Kidney (tissue), 14 donors: ENCODE data around the gene DENND5A. TPM values are rescaled to one million over a fixed set of nuclear protein-coding genes. Genes with fewer than 3 reads are reported as not detected.
"Not testable (repeated sequence)": the region's sequence is repeated elsewhere in the genome, so short reads cannot be mapped to it uniquely, and the experiment has no call there.

Source experiments
- DNase-seq, 5 donors: peaks; one replicate each; pipeline ENCODE4 v3.0.0-alpha.2; 2013 to 2020
- FAIRE-seq: peaks from 2 replicates; lab custom pipeline; 2012; peaks lifted over from hg19 to GRCh38; lab: Jason Lieb, UNC
- H3K27ac ChIP-seq, 2 donors: one replicate each; pipeline ENCODE4 v1.7.0; 2013; ENCODE audit warnings: low read depth in 2 of 2, low read length in 2 of 2, inconsistent platforms in 1 of 2
- H3K27me3 ChIP-seq: one replicate; pipeline ENCODE4 v1.7.1; 2013; ENCODE audit warnings: low read length, inconsistent platforms; ENCODE audit not compliant: control insufficient read depth, insufficient read depth
- H3K36me3 ChIP-seq, 3 donors: one replicate each; pipeline versions ENCODE4 v1.7.0 to v1.7.1; 2013; ENCODE audit warnings: low read length in 3 of 3, control low read depth in 1 of 3, inconsistent platforms in 1 of 3; ENCODE audit not compliant: insufficient read depth in 3 of 3, control insufficient read depth in 2 of 3
- H3K4me1 ChIP-seq, 3 donors: one replicate each; pipeline versions ENCODE4 v1.7.0 to v1.7.1; 2013; ENCODE audit warnings: low read length in 3 of 3, inconsistent platforms in 1 of 3, low read depth in 1 of 3; ENCODE audit not compliant: control insufficient read depth in 2 of 3, insufficient read depth in 2 of 3
- H3K4me3 ChIP-seq, 3 donors: one replicate each; pipeline versions ENCODE4 v1.7.0 to v1.8.1; 2013; ENCODE audit warnings: low read length in 3 of 3, control low read depth in 1 of 3, inconsistent platforms in 1 of 3
- H3K9ac ChIP-seq, 3 donors: one replicate each; pipeline versions ENCODE4 v1.7.0 to v1.7.1; 2013; ENCODE audit warnings: low read length in 3 of 3, control low read depth in 1 of 3, inconsistent platforms in 1 of 3
- H3K9me3 ChIP-seq, 3 donors: one replicate each; pipeline versions ENCODE4 v1.7.0 to v1.7.1; 2013; ENCODE audit warnings: low read length in 3 of 3, control low read depth in 1 of 3, inconsistent platforms in 1 of 3; ENCODE audit not compliant: control insufficient read depth in 2 of 3, insufficient read depth in 1 of 3
- intact Hi-C: fragments of 100-400 bp; cut with DNase I; formaldehyde crosslinking; loops from one replicate; pipeline ENCODE4 v1.11.1; 2022
- polyA plus RNA-seq: library from polyadenylated mRNA; stranded (reverse); fragments of 350-450 nt; fragmentation: Illumina TruSeq; extraction: RNeasy Lipid Tissue Mini Kit (QIAGEN cat#74804); gene quantifications from one replicate; pipeline ENCODE4 v1.2.3, GENCODE V29; 2014; ENCODE audit warnings: low read depth, low replicate concordance; ENCODE audit not compliant: insufficient read depth
- total RNA-seq: library from RNA; stranded (reverse); fragmentation: NEBNext Ultra II Directional; extraction: Animal tissue kit (Norgen Biotek cat#: 25700); gene quantifications from one replicate; pipeline ENCODE4 v1.2.1, GENCODE V29; 2021
- TF ChIP-seq, protein P1 (sequence below): IDR thresholded peaks from 3 replicates; pipeline ENCODE4 v1.5.1; 2012; ENCODE audit warnings: mild to moderate bottlenecking, moderate library complexity, borderline replicate concordance; ENCODE audit not compliant: insufficient read depth; ENCODE audit errors: extremely low read depth
- donor health status: control.
- donor health status: control.
- donor health status: control.
- donor health status: control.
- donor health status: control.
- donor health status: DM: yes; HTN: yes; CAD: no.
- donor health status: Normal renal cell carcinoma (clear cell type).

DENND5A gene
- total and polyA plus RNA-seq, 2 donors from 2014 or later = 32.4 to 53.9 TPM

DNA sequence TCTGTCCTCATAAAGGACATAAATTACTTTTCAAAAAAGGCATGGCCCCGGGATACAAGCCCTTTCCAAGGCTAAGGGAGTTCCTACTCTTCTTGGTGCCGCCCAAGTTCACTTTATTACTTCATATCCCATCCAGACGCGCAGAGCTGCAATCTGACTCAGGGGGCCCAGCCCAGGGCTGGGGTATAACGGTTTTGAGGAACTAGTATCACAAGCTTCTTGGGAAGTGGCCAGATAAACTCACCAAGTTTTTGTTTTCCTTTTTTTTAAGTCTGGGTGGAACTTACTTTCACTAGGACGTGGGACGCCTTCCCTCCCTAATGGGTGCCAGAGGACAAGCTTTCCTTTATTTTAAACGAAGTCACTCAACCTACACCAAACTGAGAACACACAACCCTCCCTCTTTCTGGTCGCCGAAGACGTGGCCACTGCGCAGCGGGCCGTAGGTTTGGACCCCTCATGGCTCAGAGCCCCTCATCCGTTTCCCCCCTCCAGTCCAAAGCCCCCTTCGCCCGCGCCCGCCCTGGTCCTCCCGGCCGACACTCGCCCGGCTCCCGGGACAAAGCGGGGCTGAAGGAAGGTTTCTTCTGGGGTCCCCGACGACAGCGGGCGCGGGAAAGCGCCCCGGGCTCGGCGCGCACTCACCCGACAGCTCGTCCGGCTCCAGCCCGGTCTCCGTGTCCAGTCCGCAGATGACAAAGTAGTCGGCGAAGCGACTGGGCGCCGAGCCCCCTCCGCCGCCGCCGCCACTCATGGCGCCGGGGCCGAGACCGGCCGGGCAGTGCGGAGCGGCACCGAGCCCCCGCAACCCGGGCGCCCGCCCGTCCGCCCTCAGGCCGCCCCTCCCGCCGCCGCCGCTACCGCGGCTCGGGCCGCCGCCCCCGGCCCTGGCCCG, 587 bp downstream of the DENND5A start:
- Histone ChIP-seq H3K4me1 (peaks cover 3 to 10% (median 4%) of the 10 kb centered on the region in 3 donors), H3K9me3 (no peaks in the 10 kb centered on the region), H3K27me3 (no peaks in the 10 kb centered on the region), H3K36me3 (no peaks in the 10 kb centered on the region), H3K9ac (peak overlapping the region; percentile 82 to 91 (median 90)), H3K4me3 (peak overlapping the region; percentile 74 to 93 (median 80)), H3K27ac (peak overlapping the region; percentile 79 to 95)
- DNase-seq = peak; percentile 65 to 90 (median 83)
- FAIRE-seq = no peak
- TF ChIP-seq, protein P1, sequence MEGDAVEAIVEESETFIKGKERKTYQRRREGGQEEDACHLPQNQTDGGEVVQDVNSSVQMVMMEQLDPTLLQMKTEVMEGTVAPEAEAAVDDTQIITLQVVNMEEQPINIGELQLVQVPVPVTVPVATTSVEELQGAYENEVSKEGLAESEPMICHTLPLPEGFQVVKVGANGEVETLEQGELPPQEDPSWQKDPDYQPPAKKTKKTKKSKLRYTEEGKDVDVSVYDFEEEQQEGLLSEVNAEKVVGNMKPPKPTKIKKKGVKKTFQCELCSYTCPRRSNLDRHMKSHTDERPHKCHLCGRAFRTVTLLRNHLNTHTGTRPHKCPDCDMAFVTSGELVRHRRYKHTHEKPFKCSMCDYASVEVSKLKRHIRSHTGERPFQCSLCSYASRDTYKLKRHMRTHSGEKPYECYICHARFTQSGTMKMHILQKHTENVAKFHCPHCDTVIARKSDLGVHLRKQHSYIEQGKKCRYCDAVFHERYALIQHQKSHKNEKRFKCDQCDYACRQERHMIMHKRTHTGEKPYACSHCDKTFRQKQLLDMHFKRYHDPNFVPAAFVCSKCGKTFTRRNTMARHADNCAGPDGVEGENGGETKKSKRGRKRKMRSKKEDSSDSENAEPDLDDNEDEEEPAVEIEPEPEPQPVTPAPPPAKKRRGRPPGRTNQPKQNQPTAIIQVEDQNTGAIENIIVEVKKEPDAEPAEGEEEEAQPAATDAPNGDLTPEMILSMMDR = no peak
- intact Hi-C loops = no loop called here

DNA sequence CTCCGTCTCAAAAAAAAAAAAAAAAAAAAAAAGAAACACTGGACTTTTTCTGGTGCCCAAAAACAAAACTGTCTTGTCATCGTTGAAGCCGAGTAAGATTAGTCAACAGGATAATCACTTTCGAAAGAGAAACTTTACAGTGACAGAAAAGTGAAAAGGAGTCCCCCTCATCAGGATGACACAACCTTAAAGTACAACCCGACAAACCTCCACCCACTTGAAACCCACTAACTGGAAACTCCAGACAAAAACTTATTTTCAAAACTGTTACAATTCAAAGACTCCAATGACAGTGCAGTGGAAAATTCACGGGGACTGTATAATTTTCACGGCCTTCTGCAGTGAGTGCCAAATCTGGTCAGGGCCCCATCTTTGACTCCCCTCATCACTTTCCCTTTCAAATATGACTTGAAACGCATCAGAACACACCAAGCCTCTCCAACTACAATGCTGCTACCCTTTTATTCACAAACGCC, 1.3 kb downstream of the DENND5A start:
- no peak for FAIRE-seq
- intact Hi-C loops = no loop called here
- no peaks in the 10 kb centered on the region for H3K9me3 ChIP-seq
- H3K36me3 ChIP-seq = no peaks in the 10 kb centered on the region
- peaks cover 3 to 10% (median 4%) of the 10 kb centered on the region in 3 donors for H3K4me1 ChIP-seq
- H3K9ac ChIP-seq = peak overlapping the region; percentile 82 to 91 (median 90)
- H3K27ac ChIP-seq = peak overlapping the region; percentile 79 to 95
- DNase-seq = no peak
- no peaks in the 10 kb centered on the region for H3K27me3 ChIP-seq
- H3K4me3 ChIP-seq = peak overlapping the region; percentile 74 to 93 (median 80)
- TF ChIP-seq, protein P1 = no peak

DNA sequence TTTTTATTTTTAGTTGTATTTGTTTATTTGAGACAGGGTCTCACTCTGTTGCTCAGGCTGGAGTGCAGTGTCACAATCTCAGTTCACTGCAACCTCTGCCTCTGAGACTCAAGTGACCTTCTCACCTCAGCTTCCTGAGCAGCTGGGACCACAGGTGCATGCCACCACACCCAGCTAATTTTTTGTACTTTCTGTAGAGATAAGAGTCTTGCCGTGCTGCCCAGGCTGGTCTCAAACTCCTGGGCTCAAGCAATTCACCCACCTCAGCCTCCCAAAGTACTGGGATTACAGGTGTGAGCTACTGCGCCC, 4.4 kb downstream of the DENND5A start:
- H3K4me1 ChIP-seq, H3K27ac ChIP-seq, DNase-seq, H3K36me3 ChIP-seq, intact Hi-C loops, H3K27me3 ChIP-seq, H3K4me3 ChIP-seq, H3K9ac ChIP-seq, H3K9me3 ChIP-seq, FAIRE-seq: not testable (repeated sequence)
